Esophagus squamous epithelium (tissue), 5 donors: ENCODE results near the gene EEIG2. TPM values are rescaled to one million over a fixed set of nuclear protein-coding genes. Genes with fewer than 3 reads are reported as not detected.

Experiments
- DNase-seq: peaks from one replicate; lab custom pipeline; 2025; lab: John Stamatoyannopoulos, UW
- H3K27ac ChIP-seq, 4 donors: fragments of 200-600 bp; sonication (generic); one replicate each; pipeline ENCODE4 v1.5.1; 2016 to 2019; ENCODE audit warnings: mild to moderate bottlenecking in 1 of 4
- H3K27me3 ChIP-seq, 4 donors: fragments of 200-600 bp; sonication (generic); 1 replicate in 3 of 4; 2 replicates in 1 of 4; pipeline versions ENCODE4 v1.5.1 to v1.6.0; 2017 to 2021; ENCODE audit warnings: antibody characterized with exemption in 1 of 4
- H3K36me3 ChIP-seq, 3 donors: fragments of 200-600 bp; sonication (generic); one replicate each; pipeline ENCODE4 v1.5.1; 2016 to 2019
- H3K4me1 ChIP-seq, 3 donors: fragments of 200-600 bp; sonication (generic); one replicate each; pipeline ENCODE4 v1.5.1; 2017 to 2019
- H3K4me3 ChIP-seq, 4 donors: fragments of 200-600 bp; sonication (generic); 1 replicate in 3 of 4; 2 replicates in 1 of 4; pipeline ENCODE4 v1.5.1; 2016 to 2019; ENCODE audit warnings: mild to moderate bottlenecking in 2 of 4, moderate library complexity in 1 of 4
- H3K9me3 ChIP-seq, 3 donors: fragments of 200-600 bp; sonication (generic); one replicate each; pipeline ENCODE4 v1.5.1; 2016 to 2019
- POLR2A ChIP-seq, 4 donors: fragments of 450-650 bp; IDR thresholded peaks; one replicate each; pipeline ENCODE4 v1.6.1; 2017; ENCODE audit warnings: antibody characterized with exemption in 4 of 4, mild to moderate bottlenecking in 4 of 4, moderate library complexity in 3 of 4
- WGBS, 2 donors: methylation state at CpG; one replicate each; pipeline ENCODE4 v1.1.5; 2018; 5-methylcytosine and 5-hydroxymethylcytosine counted together
- intact Hi-C: fragments of 100-400 bp; cut with DNase I; formaldehyde crosslinking; loops from one replicate; pipeline ENCODE4 v1.15.0; 2022
- total RNA-seq, 4 donors: library from RNA; depleted of rRNA; stranded (reverse); fragments of >200 nt; gene quantifications; one replicate each; pipeline ENCODE4 v1.1.0, GENCODE V29; 2016
- TF ChIP-seq, protein P1 (sequence below), 6 experiments: fragments of 450-650 bp in 4 of 6; fragments of 200-600 bp in 2 of 6; sonication (generic) in 2 of 6; IDR thresholded peaks; one replicate each; pipeline ENCODE4 v1.5.1; 2016 to 2019; ENCODE audit warnings: antibody characterized with exemption in 6 of 6, mild to moderate bottlenecking in 4 of 6, moderate library complexity in 4 of 6
- donor health status: DM: yes; HTN: yes; CAD: no.

The EEIG2 gene
- total RNA-seq, 4 donors from 2014 or later: 3.9 to 9.7 (median 5.7) TPM

DNA sequence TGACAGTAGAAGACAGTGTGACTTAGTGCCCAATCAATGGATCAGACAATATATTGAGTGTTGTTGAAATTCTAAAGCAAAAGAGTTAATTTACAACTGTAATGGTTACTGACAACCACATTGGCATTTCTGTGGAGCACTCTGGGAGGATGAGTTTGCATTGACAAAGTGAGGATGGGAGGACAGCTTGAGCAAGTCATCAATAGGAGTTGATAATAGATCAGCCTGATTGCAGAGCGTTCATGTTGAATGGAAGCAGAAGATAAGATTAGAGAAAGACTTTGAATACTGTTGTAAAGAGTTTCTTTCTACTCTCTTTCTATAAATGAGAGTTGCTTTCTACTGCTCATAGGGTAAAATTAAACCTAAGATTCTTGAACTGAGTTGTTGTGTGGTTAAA lies 3.9 kb downstream of the EEIG2 start:
- Histone ChIP-seq H3K27ac (no peak overlapping the region), H3K4me1 (peaks cover 17 to 36% (median 23%) of the 10 kb centered on the region in 3 donors), H3K27me3 (peaks cover 0 to 9% (median 0%) of the 10 kb centered on the region in 4 donors), H3K9me3 (no peaks in the 10 kb centered on the region), H3K36me3 (no peaks in the 10 kb centered on the region), H3K4me3 (no peak overlapping the region)
- no peak for DNase-seq
- TF ChIP-seq, protein P1, sequence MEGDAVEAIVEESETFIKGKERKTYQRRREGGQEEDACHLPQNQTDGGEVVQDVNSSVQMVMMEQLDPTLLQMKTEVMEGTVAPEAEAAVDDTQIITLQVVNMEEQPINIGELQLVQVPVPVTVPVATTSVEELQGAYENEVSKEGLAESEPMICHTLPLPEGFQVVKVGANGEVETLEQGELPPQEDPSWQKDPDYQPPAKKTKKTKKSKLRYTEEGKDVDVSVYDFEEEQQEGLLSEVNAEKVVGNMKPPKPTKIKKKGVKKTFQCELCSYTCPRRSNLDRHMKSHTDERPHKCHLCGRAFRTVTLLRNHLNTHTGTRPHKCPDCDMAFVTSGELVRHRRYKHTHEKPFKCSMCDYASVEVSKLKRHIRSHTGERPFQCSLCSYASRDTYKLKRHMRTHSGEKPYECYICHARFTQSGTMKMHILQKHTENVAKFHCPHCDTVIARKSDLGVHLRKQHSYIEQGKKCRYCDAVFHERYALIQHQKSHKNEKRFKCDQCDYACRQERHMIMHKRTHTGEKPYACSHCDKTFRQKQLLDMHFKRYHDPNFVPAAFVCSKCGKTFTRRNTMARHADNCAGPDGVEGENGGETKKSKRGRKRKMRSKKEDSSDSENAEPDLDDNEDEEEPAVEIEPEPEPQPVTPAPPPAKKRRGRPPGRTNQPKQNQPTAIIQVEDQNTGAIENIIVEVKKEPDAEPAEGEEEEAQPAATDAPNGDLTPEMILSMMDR (IDR thresholded peaks at IDR 0.05): no peak
- TF ChIP-seq POLR2A (IDR thresholded peaks at IDR 0.05): no peak
- intact Hi-C loops: loop anchor here (5.0 to 10.0 kb wide), 2 partner anchors 52 to 81 kb away; no protein-coding TSS in a partner anchor
- WGBS, 2 donors: 91 to 96% methylated on average over 1 of the region's 1 CpG

DNA sequence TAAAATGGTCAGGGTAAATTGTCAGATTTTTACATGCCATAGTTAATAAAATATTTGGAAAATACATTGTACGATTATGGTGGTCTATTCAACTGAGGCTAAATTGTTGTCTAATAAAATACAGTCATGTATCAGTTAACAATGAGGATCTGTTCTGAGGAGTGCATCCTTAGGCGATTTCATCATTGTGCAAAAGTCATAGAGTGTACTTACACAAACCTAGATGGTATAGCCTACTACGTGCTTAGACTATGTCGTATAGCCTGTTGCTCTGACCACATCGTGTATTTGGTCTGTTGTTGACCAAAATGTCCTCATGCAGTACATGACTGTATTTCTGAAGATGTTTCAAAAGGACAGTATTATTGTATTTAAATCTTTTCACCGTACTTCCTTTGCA lies 5.2 kb downstream of the EEIG2 start:
- Histone ChIP-seq H3K4me3 (no peak overlapping the region), H3K27ac (no peak overlapping the region), H3K36me3 (no peaks in the 10 kb centered on the region), H3K9me3 (no peaks in the 10 kb centered on the region), H3K4me1 (peaks cover 14 to 39% (median 16%) of the 10 kb centered on the region in 3 donors), H3K27me3 (peaks cover 0 to 9% (median 0%) of the 10 kb centered on the region in 4 donors)
- intact Hi-C loops: loop anchor here (10.0 kb wide), 1 partner anchor 80 kb away; no protein-coding TSS in a partner anchor
- WGBS, 2 donors: 81 to 82% methylated on average over 6 of the region's 6 CpGs
- no peak for DNase-seq
- no peak for TF ChIP-seq POLR2A (IDR thresholded peaks at IDR 0.05)
- TF ChIP-seq, protein P1 (IDR thresholded peaks at IDR 0.05): no peak

DNA sequence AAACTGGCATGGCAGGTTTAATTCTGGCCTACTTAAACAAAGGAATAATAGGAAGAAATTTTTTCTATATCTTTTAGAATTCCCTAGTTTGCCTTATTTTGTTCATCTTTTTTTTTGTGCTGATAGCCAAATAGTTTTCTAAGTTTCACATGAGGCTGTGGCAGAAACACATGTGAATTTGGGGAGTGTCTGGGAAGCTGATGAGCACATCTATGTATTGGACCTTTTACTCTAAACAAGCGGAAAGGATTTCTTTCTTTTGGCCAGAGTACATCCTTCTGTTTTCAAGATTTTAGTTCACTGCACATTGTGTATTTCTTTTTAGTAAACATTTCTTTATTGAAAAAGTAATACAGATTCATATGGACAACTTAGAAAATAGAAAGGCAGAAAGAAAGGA lies 5.6 kb downstream of the EEIG2 start:
- no peaks in the 10 kb centered on the region for H3K36me3 ChIP-seq
- intact Hi-C loops: loop anchor here (10.0 kb wide), 1 partner anchor 79 kb away; no protein-coding TSS in a partner anchor
- no peaks in the 10 kb centered on the region for H3K9me3 ChIP-seq
- peaks cover 14 to 40% (median 16%) of the 10 kb centered on the region in 3 donors for H3K4me1 ChIP-seq
- peaks cover 0 to 9% (median 0%) of the 10 kb centered on the region in 4 donors for H3K27me3 ChIP-seq
- TF ChIP-seq POLR2A (IDR thresholded peaks at IDR 0.05): no peak
- TF ChIP-seq, protein P1 (IDR thresholded peaks at IDR 0.05): no peak
- 80 to 92% methylated on average over 1 of the region's 1 CpG for WGBS, 2 donors
- no peak overlapping the region for H3K27ac ChIP-seq
- no peak for DNase-seq
- H3K4me3 ChIP-seq: no peak overlapping the region

DNA sequence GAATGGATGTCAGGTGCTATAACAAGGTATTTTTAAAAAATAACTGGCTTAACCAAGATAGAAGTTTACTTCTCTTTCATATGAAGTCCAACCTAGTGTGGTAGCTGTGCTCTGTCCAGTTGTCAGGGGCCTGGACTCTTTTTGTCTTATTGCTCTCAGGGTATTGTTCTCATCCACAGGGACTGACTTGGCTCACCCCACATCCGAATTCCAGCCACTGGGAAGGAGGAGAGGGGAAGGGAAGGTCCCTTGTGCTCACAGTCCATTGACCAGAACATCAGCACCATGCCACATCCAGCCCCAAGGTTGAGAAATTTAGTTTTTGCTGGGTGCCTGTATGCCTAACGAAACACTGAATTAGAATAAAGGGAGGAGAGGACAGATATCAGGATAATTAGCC lies 8.7 kb downstream of the EEIG2 start:
- no peak overlapping the region for H3K27ac ChIP-seq
- no peak for DNase-seq
- H3K27me3 ChIP-seq: no peaks in the 10 kb centered on the region
- 79 to 100% methylated on average over 1 to 2 of the region's 2 CpGs for WGBS, 2 donors
- no peak for TF ChIP-seq POLR2A (IDR thresholded peaks at IDR 0.05)
- TF ChIP-seq, protein P1 (IDR thresholded peaks at IDR 0.05): no peak
- no peaks in the 10 kb centered on the region for H3K9me3 ChIP-seq
- H3K4me3 ChIP-seq: no peak overlapping the region
- H3K36me3 ChIP-seq: no peaks in the 10 kb centered on the region
- peaks cover 0 to 13% (median 0%) of the 10 kb centered on the region in 3 donors for H3K4me1 ChIP-seq
- intact Hi-C loops: loop anchor here (10.0 kb wide), 1 partner anchor 76 kb away; no protein-coding TSS in a partner anchor

DNA sequence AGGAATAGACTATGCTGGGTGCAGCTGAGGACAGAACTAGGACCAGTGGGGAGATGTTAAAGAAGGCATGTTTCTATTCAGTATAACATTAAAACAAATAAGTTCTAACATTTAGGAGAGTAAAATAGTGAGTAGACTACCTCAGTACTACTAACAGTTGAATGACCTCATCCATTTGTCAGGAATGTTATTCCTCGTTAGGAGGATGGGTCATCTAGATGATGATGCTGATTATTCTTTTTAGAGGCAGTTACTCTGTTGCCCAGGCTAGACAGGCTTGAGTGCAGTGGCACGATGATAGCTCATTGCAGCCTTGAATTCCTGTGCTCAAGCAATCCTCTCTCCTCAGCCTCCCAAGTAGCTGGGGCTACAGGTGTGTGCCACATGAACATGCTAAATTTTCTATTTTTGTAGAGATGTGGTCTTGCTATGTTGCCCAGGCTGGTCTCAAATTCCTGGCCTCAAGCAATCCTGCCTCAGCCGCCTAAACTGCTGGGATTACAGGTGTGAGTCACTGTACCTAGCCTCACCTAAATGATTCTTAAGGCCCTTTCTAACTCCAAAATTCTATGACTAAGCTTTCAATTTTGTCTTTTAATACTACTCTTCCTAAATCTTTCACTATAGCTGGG lies 9.3 kb downstream of the EEIG2 start:
- Histone ChIP-seq H3K4me3 (no peak overlapping the region), H3K27me3 (no peaks in the 10 kb centered on the region), H3K27ac (no peak overlapping the region), H3K4me1 (peaks cover 0 to 13% (median 0%) of the 10 kb centered on the region in 3 donors), H3K36me3 (no peaks in the 10 kb centered on the region), H3K9me3 (no peaks in the 10 kb centered on the region)
- DNase-seq: no peak
- intact Hi-C loops: loop anchor here (10.0 kb wide), 1 partner anchor 76 kb away; no protein-coding TSS in a partner anchor
- no peak for TF ChIP-seq POLR2A (IDR thresholded peaks at IDR 0.05)
- TF ChIP-seq, protein P1 (IDR thresholded peaks at IDR 0.05): no peak
- 66 to 69% methylated on average over 3 of the region's 3 CpGs for WGBS, 2 donors
